ENCODE measurements around the gene OR1F1.
"Not testable (repeated sequence)": the region's sequence is repeated elsewhere in the genome, so short reads cannot be mapped to it uniquely, and the experiment has no call there.

OR1F1 gene

DNA sequence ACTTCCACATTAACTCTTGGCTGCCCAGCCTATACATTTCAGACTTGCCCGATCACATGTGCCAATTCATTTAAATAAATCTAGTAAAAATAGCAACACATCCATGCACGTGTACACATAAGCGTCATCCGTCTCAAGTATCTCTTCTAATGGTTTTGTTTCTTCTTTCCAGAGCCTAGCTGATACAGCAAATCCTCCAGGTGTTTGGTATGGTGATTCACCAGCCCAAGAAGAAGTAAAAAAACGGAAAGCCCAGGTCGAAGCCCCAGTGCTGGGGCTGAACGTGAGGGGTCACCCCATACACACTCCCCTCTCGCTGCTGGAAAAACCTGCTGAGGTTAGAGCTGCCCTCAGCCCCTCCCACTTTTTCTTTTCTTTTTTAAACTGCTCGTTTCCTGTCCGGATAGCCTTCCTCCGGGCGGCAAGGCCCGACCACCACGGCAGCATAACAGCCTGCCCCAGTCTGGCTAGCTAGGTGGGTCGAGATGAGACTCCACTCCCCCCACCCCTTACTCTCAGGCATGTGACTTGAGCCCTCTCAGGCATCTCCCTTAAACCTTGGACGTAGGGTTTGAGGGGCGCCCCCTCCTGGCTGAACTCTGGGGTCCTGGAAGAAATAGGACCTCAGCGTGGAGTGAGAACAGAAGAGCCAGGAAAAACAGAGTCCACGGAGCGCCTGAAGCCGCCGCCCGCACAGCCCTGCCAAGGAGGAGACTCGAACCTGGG, 13.9 kb upstream of the OR1F1 start:
- DNase-seq (ENCODE audit: low spot score), result no peak

DNA sequence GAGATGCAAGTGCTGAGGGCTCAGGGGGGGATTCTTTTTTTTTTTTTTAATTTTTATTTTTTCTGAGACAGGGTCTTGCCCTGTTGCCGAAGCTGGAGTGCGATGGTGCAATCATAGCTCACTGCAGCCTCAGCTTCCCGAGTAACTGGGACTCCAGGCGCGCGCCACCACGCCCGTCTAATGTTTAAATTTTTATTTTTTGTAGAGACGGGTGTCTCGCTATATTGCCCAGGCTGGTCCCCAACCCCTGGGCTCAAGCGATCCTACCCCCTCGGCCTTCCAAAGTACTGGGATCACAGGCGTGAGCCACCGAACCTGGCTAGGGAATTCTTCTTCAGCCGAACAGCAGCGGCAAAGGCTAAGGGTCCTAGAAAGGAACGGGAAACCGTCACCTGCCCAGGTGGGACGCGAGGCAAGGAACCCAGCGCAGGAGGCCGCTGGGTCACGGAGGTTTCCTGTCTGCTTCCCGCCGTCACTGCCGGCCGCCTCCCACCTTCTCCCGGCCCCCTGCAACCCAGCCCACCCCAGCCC, 13.3 kb upstream of the OR1F1 start:
- DNase-seq (ENCODE audit: low spot score), result no peak

DNA sequence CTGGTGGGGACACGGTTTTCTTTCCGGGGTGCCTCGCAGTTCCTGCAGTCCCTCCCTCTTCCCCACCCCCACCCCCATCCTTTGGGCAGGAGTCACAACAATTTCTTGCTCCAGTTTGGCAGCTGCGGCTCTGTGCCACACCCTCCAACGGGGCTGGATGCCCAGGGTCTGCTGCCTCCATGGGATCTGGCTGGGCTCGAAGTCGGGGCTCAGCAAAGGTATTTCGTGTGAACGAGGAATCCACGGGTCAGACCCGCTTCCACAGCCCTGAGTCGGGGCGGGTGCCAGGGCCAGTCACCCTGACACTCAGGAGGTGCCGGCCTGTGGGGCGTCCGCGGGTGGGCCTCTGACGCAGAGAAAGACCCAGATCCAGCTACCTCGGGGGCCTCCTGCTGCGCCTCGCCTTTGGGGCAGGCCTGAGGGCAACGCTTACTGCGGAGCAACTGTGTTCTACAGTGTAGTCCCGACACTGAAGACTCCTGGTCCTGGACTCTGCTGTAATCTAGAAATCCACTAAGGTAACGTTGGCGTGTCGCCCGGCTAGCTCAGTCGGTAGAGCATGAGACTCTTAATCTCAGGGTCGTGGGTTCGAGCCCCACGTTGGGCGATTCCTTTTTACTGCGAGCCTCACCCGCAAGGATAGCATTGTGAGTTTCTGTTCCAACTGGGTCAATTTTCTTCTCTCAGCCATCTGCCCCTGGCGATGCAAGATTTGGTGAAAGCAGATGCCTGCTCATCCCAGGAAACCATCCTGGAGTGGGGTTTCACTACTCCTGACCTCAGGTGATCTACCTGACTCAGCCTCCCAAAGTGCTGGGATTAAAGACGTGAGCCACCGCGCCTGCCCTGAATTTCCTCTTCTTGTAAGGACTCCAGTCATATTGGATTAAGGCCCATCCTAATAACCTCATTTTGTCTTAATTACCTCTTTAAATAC, 12.6 kb upstream of the OR1F1 start:
- DNase-seq (ENCODE audit: low spot score), result no peak

DNA sequence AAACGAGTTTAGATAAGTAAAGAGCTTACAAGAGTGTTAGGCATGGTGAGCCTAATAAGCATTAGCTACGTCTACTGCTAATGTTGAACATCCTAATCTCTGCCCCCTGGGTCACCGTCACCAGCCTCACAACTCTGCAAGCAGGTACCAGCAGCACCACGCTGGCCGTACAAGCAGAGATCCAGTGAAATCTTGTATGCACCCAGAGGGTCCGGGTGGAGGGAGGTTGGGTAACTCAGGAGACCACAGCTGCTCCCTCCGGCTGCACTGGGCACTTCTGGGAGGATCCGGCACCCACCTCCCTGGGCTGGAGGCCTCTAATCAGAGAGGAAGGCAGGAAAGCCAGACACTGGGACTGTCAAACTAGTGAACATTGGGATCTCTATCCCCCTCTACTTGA, 8.4 kb upstream of the OR1F1 start:
- DNase-seq (ENCODE audit: low spot score), result no peak

DNA sequence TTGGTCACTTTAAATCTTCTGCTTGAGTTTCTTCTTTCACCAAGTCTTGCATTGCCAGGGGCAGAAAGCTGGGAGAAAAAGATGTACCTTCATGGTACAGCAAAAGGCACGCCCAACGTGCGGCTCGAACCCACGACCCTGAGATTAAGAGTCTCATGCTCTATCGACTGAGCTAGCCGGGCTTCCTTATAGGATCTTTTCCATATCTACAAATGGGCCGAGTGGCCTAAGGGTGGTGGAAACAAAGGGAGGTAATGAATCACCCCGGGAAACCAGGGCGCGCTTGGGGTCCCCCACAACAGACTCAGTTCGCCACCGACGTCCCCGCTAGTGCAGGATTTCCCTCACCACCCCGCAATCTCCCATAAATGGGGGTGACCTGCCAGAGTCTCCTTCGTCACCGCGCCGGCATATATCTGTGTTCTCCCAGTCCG, 7.5 kb upstream of the OR1F1 start:
- DNase-seq (ENCODE audit: low spot score), result no peak

DNA sequence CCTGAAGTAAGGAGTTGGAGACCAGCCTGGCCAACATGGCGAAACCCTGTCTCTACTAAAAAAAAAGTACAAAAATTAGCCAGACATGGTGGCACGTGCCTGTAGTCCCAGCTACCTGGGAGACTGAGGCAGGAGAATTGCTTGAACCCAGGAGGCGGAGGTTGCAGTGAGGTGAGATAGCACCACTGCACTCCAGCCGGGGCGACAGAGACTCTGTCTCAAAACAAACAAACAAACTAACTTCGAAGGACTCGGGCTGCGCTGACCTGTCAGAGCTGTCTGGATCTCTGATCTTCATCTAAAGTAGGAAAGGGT, 5.8 kb upstream of the OR1F1 start:
- not testable (repeated sequence) for DNase-seq (ENCODE audit: low spot score)

DNA sequence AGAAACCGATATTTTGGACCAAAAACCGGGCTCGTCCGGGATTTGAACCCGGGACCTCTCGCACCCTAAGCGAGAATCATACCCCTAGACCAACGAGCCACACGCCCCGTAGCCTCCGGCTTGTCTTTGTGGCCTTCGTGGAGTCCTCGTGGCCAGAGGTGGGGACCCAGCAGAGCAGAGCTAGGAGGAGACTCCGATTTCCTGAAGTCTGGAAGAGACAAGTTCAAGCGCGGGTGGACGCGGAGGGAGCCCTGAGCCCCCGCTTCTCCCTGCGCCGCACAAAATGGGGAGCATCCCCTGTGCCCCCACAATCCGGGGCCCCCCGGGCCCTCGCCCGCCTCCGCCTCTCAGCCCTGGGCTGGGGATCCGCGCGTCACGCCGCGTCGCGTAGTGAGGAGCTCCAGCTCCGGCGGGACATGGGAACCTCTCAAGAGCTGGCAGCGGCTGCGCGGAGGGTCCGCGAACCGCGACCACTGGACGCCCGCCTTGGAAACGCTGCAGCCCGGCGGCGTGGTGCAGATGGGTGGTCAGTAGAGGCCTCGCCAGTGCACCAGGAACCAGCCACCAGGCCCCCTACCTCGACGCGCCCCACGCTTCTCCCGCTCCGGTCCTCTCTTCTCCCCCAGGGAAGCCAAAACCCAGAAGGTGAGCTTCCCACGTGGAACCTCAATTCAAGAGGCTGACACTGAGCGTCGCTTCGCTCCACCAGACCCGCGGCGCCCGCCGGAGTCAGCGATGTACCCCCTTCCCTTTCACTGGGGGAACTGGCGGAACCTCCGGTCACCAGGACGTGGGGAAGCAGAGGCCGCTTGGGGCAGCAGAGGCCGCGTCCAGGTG, 5.2 kb upstream of the OR1F1 start:
- DNase-seq (ENCODE audit: low spot score), result no peak

DNA sequence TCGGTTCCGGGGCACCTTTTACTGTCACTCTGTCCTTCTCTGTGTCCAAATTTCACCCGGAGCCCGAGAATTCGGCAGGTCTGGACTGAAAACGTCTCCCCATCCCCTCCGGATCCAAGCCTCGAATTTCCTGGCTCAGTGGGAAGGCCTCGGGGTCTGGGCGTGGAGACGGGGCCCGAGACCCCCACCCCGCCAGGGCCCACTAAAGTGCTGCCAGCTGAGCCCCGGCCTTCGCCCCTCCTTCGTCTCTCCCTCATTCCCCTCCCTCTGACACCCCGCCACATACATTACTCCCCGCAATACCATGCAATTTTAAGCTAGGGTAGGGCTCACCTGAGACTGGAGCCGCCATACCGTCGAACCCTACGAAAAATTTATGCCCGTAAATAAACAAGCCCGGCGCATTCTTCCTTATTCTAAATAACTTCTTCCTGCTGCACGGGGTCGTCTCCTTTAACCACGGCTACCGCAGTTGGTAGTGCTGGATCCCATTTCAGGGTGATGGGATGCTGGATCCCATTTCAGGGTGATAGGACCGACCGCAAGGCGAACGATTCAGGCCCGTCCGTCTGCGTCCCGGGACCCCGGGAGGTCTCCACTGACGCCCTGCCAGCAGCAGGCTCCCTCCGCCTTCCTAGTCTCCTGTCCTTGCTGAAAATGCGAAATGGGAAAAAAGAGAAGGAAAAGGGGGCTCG, 4.4 kb upstream of the OR1F1 start:
- DNase-seq (ENCODE audit: low spot score), result no peak

DNA sequence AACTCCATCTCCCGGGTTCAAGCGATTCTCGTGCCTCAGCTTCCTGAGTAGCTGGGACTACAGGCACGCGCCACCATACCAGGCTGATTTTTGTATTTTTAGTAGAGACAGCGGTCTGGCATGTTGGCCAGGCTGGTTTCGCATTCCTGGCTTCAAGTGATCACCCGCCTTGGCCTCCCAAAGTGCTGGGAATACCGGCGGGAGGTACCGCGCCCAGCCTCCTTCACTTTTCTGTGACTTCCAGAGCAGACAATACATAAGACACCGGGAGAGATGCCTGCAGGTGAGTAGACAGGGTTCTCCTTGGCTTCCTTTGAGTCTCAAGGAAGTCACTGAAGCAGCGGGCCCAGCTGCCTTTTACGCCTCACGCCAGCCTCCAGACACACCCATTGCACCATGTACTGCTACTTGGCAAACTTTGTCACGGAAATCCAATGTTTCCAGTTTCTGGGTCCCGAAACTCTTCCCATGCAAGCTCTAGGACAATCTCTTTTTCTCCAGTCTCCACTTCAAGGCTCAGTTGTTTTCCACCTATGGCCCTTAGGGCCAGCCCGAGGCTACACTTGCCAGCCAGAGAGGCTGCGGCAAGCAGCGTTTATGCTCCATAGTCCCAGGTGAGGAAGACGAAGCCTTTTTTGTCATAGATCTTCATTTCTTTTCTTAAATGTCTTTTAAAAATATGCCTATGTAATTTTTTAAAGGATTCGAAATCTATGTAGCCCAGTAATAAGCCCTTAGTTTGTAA, 886 bp upstream of the OR1F1 start:
- no peak for DNase-seq (ENCODE audit: low spot score)

DNA sequence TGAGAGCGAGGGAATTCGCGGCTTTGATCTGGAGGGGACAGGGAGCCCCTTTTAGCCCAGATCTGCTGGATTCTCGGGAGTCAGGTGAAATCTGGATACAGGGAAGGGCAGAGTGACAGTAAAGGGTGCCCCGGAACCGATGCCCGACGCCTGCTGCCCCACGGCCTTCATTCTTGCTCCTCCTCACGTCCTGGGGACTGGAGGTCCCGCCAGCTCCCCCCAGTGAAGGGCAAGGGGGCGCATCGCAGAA, 596 bp downstream of the OR1F1 start:
- no peak for DNase-seq (ENCODE audit: low spot score)

DNA sequence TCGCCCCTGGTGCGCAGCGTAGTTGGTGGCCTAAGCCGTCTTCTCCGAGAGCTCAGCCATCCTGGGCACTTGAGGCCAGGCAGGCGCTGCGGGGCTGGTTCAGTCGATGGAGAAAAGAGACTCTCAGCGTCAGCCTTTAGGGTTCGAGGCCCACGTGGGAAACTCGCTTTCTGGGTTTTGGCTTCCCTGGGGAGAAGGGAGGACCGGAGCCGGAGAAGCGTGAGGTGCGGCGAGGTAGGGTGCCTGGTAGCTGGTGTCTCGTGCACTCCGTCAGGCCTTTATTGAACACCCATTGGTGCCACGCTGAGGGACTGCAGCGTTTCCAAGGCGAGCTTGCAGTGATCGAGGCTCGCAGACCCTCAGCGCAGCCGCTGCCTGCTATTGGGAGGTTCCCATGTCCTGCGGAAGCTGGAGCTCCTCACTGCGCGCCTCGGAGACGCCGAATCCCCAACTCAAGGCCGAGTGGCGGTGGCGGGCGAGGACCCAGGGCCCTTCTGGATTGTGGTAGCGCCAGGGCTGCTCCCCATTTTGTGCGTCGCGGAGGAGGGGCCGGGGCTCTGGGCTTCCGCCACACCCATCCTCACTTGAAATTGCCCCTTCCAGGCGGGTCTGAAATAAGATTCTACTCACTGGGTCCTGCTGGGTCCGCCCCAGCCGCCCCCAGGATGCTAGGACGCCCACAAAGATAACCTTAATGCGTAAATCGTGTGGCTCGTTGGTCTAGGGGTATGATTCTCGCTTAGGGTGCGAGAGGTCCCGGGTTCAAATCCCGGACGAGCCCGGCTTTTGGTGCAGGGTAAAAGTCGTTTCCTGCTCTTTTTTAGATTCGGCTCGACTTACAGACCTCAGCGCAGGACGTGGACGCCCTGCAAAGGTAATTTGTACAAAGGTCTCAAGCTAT, 1.2 kb downstream of the OR1F1 start:
- DNase-seq (ENCODE audit: low spot score), result peak; percentile 14

DNA sequence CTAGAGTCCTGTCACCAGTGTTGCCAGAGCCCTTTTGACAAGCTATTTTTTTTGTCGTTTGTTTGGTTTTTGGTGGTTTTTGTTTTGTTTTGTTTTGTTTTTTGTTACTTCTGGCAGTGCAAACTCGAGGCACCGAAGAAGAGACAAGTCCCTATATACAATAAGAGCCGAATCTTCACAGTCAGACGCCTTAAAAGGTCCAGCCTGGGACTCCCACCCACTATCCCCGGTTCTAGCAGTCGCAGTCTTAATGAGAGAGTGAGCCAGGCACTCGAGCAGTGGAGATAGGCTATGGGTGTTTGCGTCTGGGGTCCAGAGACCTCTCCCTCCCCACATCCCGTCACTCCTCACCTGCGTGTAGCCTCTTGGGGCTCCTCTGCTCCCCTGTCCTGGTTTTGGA, 1.9 kb downstream of the OR1F1 start:
- no peak for DNase-seq (ENCODE audit: low spot score)

DNA sequence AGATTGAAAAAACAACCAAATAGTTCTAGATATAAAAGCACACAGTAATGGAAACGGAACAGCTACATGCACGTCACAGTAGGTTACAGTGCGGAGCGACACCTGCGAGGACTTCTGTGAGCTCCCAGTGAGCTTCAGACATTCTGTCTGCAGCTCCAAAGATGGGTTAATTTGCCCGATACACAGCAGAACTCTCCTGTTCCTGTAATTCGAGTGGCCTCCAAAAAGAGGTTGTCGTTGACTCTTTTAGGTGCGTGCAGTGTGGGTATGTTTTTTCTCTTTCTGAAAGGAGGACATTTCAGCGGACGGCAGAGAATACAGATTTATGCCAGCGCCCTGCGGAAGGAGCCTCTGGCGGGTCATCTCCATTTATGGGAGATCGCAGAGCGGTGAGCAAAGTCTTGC, 2.9 kb downstream of the OR1F1 start:
- no peak for DNase-seq (ENCODE audit: low spot score)

DNA sequence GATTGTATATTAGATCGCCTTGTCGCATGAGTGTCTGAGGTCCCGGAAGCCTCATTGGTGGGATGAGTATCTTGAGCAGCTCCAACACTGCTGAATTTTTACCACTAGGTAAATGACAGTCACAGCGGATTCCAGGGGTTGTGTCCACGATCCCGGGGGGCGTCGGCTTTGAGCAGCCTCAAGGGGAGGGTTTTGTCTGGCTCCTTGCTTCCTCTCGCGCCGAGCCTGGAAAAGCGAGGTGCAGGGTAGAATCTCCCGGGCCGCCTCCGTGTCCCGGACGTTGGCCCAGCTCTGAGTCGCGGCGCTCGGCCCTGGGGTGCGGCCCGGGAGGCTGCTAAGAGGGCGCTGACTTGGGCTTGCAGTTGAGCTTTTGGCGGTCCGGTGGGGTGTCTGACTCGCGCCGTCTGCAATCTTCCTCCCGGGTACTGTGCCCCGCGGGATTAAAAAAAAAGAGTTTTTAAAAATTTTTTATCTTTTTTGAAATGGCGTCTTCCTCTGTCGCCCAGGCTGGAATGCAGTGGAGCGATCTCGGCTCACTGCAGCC, 4.5 kb downstream of the OR1F1 start:
- no peak for DNase-seq (ENCODE audit: low spot score)

DNA sequence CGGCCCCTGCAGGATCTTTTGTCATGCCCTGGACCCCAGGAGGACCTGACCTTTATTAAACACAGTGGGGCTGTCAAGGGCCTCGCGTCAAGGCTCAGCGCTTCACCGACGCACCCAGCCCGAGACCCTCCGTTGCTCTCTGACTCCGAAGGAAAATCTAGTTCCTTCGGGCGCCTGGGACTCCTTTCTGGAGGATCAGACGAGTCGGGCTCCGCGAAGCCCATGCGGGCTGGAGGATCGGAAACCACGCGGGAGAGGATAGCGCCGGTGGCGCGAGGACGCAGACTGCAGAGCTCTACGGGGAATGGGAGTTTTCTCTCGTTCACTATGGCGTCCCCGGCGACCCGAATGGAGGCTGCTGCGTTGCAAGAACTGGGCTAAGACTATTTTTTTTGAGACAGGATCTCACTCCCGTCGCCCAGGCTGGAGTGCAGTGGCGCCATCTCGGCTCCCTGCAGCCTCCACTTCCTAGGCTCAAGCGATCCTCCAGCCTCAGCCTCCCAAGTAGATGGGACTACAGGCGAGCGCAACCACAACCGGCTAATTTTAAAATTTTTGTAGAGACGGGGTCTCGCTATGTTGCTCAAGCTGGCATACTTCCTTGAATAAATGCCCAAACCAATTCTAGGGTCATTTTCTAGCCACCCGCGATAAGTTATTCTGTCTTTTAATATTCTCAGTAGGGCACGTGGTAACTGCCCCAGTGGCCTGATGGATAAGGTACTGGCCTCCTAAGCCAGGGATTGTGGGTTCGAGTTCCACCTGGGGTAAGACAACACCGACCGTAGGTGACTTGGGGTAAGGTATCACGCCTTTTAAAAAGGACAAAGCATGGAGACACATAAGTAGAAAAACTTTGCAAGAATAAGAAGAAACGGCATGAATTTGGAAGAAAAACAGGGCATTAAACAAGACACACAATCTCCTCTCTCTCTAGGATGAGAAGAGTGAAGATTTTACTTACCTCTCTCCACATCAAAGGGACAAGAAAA, 5.5 kb downstream of the OR1F1 start:
- no peak for DNase-seq (ENCODE audit: low spot score)

DNA sequence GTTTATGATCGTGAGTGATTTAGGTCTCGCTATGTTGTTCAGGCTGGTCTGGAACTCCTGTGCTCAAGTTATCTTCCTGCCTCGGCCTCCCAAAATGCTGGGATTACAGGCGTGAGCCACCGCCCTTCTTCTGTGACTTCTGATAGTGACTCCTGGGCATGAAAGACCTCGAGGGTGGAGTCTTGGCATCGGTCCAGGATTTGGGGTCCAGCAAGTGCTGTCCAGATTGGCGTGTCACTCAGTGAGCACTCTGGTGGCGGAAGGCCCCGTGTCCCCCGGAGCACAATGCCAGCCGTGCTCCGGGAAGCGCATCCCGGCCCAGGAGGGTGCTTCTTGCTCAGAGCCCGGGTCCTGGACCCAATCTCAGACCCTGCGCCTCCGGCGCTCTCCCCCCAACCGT, 6.8 kb downstream of the OR1F1 start:
- no peak for DNase-seq (ENCODE audit: low spot score)

DNA sequence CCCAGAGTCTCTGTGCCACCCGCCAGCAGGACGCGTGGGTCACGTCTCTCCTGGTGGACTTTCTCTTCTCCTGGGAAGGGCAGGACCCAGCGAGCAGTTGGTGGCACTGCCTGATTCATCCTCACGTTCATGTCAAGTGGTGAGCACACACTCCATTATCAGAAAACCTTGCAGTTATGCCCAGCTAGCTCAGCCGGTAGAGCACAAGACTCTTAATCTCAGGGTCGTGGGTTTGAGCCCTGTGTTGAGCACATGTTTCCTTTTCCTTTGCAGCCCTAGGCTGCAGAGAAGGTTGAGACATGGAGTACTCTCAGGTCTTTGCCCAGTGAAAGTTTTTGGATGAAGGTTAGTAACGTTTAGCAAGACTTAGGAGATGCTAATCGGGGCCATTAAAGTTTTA, 8.0 kb downstream of the OR1F1 start:
- DNase-seq (ENCODE audit: low spot score), result no peak

DNA sequence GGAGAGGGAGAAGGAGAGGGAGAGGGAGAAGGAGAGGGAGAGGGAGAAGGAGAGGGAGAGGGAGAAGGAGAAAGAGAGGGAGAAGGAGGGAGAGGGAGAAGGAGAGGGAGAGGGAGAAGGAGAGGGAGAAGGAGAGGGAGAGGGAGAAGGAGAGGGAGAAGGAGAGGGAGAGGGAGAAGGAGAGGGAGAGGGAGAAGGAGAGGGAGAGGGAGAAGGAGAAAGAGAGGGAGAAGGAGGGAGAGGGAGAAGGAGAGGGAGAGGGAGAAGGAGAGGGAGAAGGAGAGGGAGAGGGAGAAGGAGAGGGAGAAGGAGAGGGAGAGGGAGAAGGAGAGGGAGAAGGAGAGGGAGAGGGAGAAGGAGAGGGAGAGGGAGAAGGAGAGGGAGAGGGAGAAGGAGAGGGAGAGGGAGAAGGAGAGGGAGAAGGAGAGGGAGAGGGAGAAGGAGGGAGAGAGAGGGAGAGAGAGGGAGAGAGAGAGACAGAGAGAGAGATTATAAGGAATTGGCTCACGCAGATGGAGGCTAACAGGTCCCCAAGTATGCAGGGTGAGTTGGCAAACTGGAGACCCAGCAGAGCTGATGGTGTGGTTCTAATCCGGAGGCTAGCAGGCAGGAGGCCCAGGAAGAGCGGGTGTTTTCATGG, 9.8 kb downstream of the OR1F1 start:
- not testable (repeated sequence) for DNase-seq (ENCODE audit: low spot score)

Measured in putamen (tissue), 1 donor.